Measurements from ENCODE around the gene TCF19.
"Not testable (repeated sequence)": the region's sequence is repeated elsewhere in the genome, so short reads cannot be mapped to it uniquely, and the experiment has no call there.

The TCF19 gene

GRCh38 chr6:31162463-31163165 lies 4.2 kb downstream of the TCF19 start:
- TF ChIP-seq, protein P1, sequence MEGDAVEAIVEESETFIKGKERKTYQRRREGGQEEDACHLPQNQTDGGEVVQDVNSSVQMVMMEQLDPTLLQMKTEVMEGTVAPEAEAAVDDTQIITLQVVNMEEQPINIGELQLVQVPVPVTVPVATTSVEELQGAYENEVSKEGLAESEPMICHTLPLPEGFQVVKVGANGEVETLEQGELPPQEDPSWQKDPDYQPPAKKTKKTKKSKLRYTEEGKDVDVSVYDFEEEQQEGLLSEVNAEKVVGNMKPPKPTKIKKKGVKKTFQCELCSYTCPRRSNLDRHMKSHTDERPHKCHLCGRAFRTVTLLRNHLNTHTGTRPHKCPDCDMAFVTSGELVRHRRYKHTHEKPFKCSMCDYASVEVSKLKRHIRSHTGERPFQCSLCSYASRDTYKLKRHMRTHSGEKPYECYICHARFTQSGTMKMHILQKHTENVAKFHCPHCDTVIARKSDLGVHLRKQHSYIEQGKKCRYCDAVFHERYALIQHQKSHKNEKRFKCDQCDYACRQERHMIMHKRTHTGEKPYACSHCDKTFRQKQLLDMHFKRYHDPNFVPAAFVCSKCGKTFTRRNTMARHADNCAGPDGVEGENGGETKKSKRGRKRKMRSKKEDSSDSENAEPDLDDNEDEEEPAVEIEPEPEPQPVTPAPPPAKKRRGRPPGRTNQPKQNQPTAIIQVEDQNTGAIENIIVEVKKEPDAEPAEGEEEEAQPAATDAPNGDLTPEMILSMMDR (IDR thresholded peaks at IDR 0.05; ENCODE audit: low read depth, low read length, missing control alignments), result no peak
- no peak overlapping the region for H3K4me3 ChIP-seq (replicated peaks; ENCODE audit: low read depth, low read length)
- no peak for DNase-seq (ENCODE audit: extremely low read depth, low read depth)

GRCh38 chr6:31163922-31164321 lies 5.5 kb downstream of the TCF19 start:
- TF ChIP-seq, protein P1 (IDR thresholded peaks at IDR 0.05; ENCODE audit: low read depth, low read length, missing control alignments), result no peak
- no peak for DNase-seq (ENCODE audit: extremely low read depth, low read depth)
- H3K4me3 ChIP-seq (replicated peaks; ENCODE audit: low read depth, low read length), result no peak overlapping the region

GRCh38 chr6:31164475-31165063 lies 6.2 kb downstream of the TCF19 start:
- DNase-seq (ENCODE audit: extremely low read depth, low read depth); H3K4me3 ChIP-seq (replicated peaks; ENCODE audit: low read depth, low read length): not testable (repeated sequence)

- H3K4me3 ChIP-seq (replicated peaks; ENCODE audit: low read depth, low read length); DNase-seq (ENCODE audit: extremely low read depth, low read depth): not testable (repeated sequence)
Observed at GRCh38 chr6:31165064-31165832, 6.9 kb downstream of the TCF19 start.

GRCh38 chr6:31165986-31166385 lies 7.6 kb downstream of the TCF19 start:
- DNase-seq (ENCODE audit: extremely low read depth, low read depth), result no peak
- TF ChIP-seq, protein P1 (IDR thresholded peaks at IDR 0.05; ENCODE audit: low read depth, low read length, missing control alignments), result no peak
- no peak overlapping the region for H3K4me3 ChIP-seq (replicated peaks; ENCODE audit: low read depth, low read length)

GRCh38 chr6:31168606-31169005 lies 10.2 kb downstream of the TCF19 start:
- DNase-seq (ENCODE audit: extremely low read depth, low read depth), result no peak
- H3K4me3 ChIP-seq (replicated peaks; ENCODE audit: low read depth, low read length), result no peak overlapping the region
- TF ChIP-seq, protein P1 (IDR thresholded peaks at IDR 0.05; ENCODE audit: low read depth, low read length, missing control alignments), result no peak

DNA sequence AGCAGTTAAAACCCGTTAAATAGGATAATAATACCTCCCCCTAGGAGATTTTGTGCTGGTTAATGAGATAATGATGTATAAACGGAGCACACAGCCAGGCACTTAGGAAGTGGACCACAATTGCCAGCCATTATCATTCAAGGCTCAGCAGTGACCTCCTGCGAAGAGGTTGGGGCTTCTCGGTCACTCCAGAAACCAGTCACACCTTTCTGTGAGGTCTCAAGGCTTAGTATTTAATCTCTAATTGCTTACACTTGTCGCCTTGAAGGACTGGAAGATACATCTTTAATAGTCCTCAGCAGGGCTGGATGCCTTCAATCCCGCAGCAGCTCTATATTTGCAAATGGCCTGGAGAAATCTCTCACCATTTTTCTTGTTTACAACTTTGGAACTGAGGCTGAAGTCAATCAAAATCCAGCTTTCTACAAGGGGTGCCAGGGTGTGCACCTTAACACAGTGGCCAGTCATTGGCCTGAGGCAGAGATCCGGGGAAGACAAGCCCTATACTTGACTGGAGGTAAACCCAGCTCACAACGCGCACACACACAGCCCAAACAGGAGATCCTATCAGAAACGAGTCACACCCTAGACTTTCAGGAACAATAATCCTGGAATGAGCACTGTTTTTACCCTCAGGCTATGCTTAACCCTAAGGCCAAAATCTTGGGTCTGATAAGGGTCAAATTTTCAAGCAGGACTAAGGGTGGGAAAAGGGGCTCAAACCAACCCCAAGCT lies 10.9 kb downstream of the TCF19 start:
- no peak for DNase-seq (ENCODE audit: extremely low read depth, low read depth)
- H3K4me3 ChIP-seq (replicated peaks; ENCODE audit: low read depth, low read length), result no peak overlapping the region
- TF ChIP-seq, protein P1 (IDR thresholded peaks at IDR 0.05; ENCODE audit: low read depth, low read length, missing control alignments), result no peak

- DNase-seq (ENCODE audit: extremely low read depth, low read depth); H3K4me3 ChIP-seq (replicated peaks; ENCODE audit: low read depth, low read length): not testable (repeated sequence)
Observed at GRCh38 chr6:31169858-31170599, 11.6 kb downstream of the TCF19 start.
